Esophagus muscularis mucosa (tissue), 4 donors: ENCODE data around the gene IFT88.

Source experiments
- CTCF ChIP-seq, 3 experiments: fragments of 200-600 bp in 2 of 3; fragments of 450-650 bp in 1 of 3; sonication (generic) in 2 of 3; IDR thresholded peaks; one replicate each; pipeline ENCODE4 v1.5.1; 2017 to 2019; ENCODE audit warnings: antibody characterized with exemption in 3 of 3, mild to moderate bottlenecking in 2 of 3, moderate library complexity in 1 of 3
- EP300 ChIP-seq: sonication (generic); formaldehyde crosslinking; IDR thresholded peaks from one replicate; pipeline ENCODE4 v1.6.1; 2017; ENCODE audit warnings: antibody characterized with exemption
- POLR2A ChIP-seq: fragments of 450-650 bp; IDR thresholded peaks from one replicate; pipeline ENCODE4 v1.6.1; 2017; ENCODE audit warnings: antibody characterized with exemption, moderate library complexity, mild to moderate bottlenecking, low read depth

GRCh38 chr13:20580257-20580656, 13.3 kb downstream of the IFT88 start:
- TF ChIP-seq POLR2A (no peak), EP300 (no peak), CTCF (IDR thresholded peaks at IDR 0.05) (no peak)
